HG03439 (cell line): Measurements from ENCODE around the gene GPS1.

Experiments used
- ATAC-seq: cut with Tn5 transposase; IDR thresholded peaks from one replicate; pipeline ENCODE4 v1.9.1; 2021; ENCODE audit warnings: mild to moderate bottlenecking, moderate library complexity; ENCODE audit not compliant: unreplicated experiment

The GPS1 gene

GRCh38 chr17:82098939-82099763 lies 47.5 kb downstream of the GPS1 start:
- peak; percentile 21 for ATAC-seq

GRCh38 chr17:82100502-82101298 lies 49.0 kb downstream of the GPS1 start:
- no peak for ATAC-seq

GRCh38 chr17:82101301-82101715 lies 49.6 kb downstream of the GPS1 start:
- ATAC-seq = no peak

- no peak for ATAC-seq
Observed at GRCh38 chr17:82101767-82102679, 50.3 kb downstream of the GPS1 start.

GRCh38 chr17:82103553-82104451 lies 52.1 kb downstream of the GPS1 start:
- ATAC-seq = no peak

GRCh38 chr17:82104797-82105416 lies 53.2 kb downstream of the GPS1 start:
- ATAC-seq = no peak

GRCh38 chr17:82105417-82105881 lies 53.8 kb downstream of the GPS1 start:
- ATAC-seq = no peak

- ATAC-seq = peak; percentile 64
Observed at GRCh38 chr17:82105882-82106687, 54.4 kb downstream of the GPS1 start.

- no peak for ATAC-seq
Observed at GRCh38 chr17:82106688-82107305, 55.1 kb downstream of the GPS1 start.
